GM12878 (cell line): Measurements from ENCODE around the gene KCNJ12. TPM values are rescaled to one million over a fixed set of nuclear protein-coding genes. Genes with fewer than 3 reads are reported as not detected.
"Not testable (repeated sequence)": the region's sequence is repeated elsewhere in the genome, so short reads cannot be mapped to it uniquely, and the experiment has no call there.

Experiments used
- ATAC-seq: fragments of 200-7000 bp; cut with Tn5 transposase; 3 replicates; pipeline ENCODE4 v1.9.1; 2020; ENCODE audit warnings: mild to moderate bottlenecking, moderate library complexity
- BruUV-seq: library from RNA; stranded (reverse); fragments of 400-500 nt; replicated peaks from 2 replicates; lab custom pipeline; 2021; lab: Mats Ljungman, UMichigan
- CTCF ChIA-PET: fragments of 300-600 bp; sonication (Branson Sonifier 250); formaldehyde crosslinking; extraction: SDS; loops from one replicate; lab custom pipeline; 2021; ENCODE audit warnings: inconsistent platforms; lab: Yijun Ruan, JAX
- POLR2A ChIA-PET: fragments of 350-600 bp; formaldehyde crosslinking; extraction: SDS; loops from one replicate; lab custom pipeline; 2021; ENCODE audit warnings: inconsistent platforms; lab: Charles Lee
- RAD21 ChIA-PET: fragments of 300-600 bp; sonication (Branson Sonifier 250); formaldehyde crosslinking; loops from one replicate; lab custom pipeline; 2023; ENCODE audit warnings: antibody characterized with exemption; ENCODE audit not compliant: unreplicated experiment; lab: Charles Lee
- SMC1A ChIA-PET: fragments of 300-600 bp; sonication (Branson Sonifier 250); formaldehyde crosslinking; loops from one replicate; lab custom pipeline; 2023; ENCODE audit not compliant: unreplicated experiment, uncharacterized antibody; lab: Charles Lee
- DNase-seq: peaks from one replicate; pipeline ENCODE4 v3.0.0-alpha.2; 2011; ENCODE audit warnings: low read depth, low spot score
- FAIRE-seq: peaks from 3 replicates; lab custom pipeline; 2011; peaks lifted over from hg19 to GRCh38; lab: Jason Lieb, UNC
- H2AFZ ChIP-seq: 2 replicates; pipeline ENCODE4 v1.6.0; 2011; ENCODE audit warnings: low read depth, low read length, control low read depth; ENCODE audit not compliant: control insufficient read depth
- H3K27ac ChIP-seq: 2 replicates; pipeline ENCODE4 v1.5.1; 2011; ENCODE audit warnings: control low read depth; ENCODE audit not compliant: control insufficient read depth, insufficient read depth
- H3K27me3 ChIP-seq, 2 experiments: replicated peaks in 1 of 2; 2 replicates each; pipeline versions ENCODE4 v1.6.0 to v1.6.1; 2011; ENCODE audit warnings: low read length in 1 of 2; ENCODE audit not compliant: control insufficient read depth in 2 of 2, insufficient read depth in 2 of 2
- H3K36me3 ChIP-seq, 2 experiments: 2 replicates each; pipeline ENCODE4 v1.5.1; 2011; ENCODE audit warnings: low read length in 1 of 2; ENCODE audit not compliant: control insufficient read depth in 2 of 2, insufficient read depth in 2 of 2
- H3K4me1 ChIP-seq: 2 replicates; pipeline ENCODE4 v1.6.1; 2011; ENCODE audit warnings: mild to moderate bottlenecking, low read length, moderate library complexity, mixed read lengths; ENCODE audit not compliant: control insufficient read depth, insufficient read depth
- H3K4me2 ChIP-seq: 2 replicates; pipeline ENCODE4 v1.6.0; 2011; ENCODE audit warnings: control low read depth; ENCODE audit not compliant: control insufficient read depth, insufficient read depth
- H3K4me3 ChIP-seq: fragments of 200-600 bp; sonication (generic); 2 replicates; pipeline ENCODE4 v1.5.1; 2016
- H3K79me2 ChIP-seq: 2 replicates; pipeline ENCODE4 v1.6.0; 2011; ENCODE audit warnings: low read length; ENCODE audit not compliant: control insufficient read depth, insufficient read depth
- H3K9ac ChIP-seq: 2 replicates; pipeline ENCODE4 v1.8.0; 2011; ENCODE audit warnings: low read length, control low read depth, mixed read lengths; ENCODE audit not compliant: control insufficient read depth, insufficient read depth
- H3K9me3 ChIP-seq: replicated peaks from 3 replicates; pipeline ENCODE4 v1.5.1; 2011; ENCODE audit warnings: mild to moderate bottlenecking, low read length; ENCODE audit not compliant: control insufficient read depth, insufficient read depth
- H4K20me1 ChIP-seq: 2 replicates; pipeline ENCODE4 v1.6.0; 2011; ENCODE audit not compliant: control insufficient read depth, insufficient read depth
- WGBS: methylation state at CpG from one replicate; pipeline ENCODE4 v1.1.6; 2016; ENCODE audit warnings: low lambda C conversion rate; ENCODE audit not compliant: insufficient replicate concordance, insufficient coverage; ENCODE audit errors: missing lambda C conversion rate; 5-methylcytosine and 5-hydroxymethylcytosine counted together
- in situ Hi-C: fragments of 300-500 bp; cut with MboI; formaldehyde crosslinking; loops from 9 replicates; pipeline ENCODE4 v1.14.3; 2018; ENCODE audit warnings: mixed read lengths
- intact Hi-C: fragments of 100-400 bp; cut with micrococcal nuclease; formaldehyde crosslinking; loops from one replicate; pipeline ENCODE4 v1.14.2; 2022; ENCODE audit not compliant: unreplicated experiment
- polyA plus RNA-seq, 11 experiments: library from polyadenylated mRNA; depleted of rRNA in 4 of 11; unstranded in 6 of 11; stranded (reverse) in 5 of 11; fragments of >200 nt; fragmentation: Nextera tagmentation in 4 of 11; fragmentation: Illumina TruSeq in 1 of 11; extraction: Ambion mirVana in 4 of 11; extraction: Trizol in 1 of 11; gene quantifications; 1 replicate in 1 of 11; 2 replicates in 10 of 11; pipeline versions ENCODE4 v1.2.1 to v1.2.3, GENCODE V29; 2011 to 2016; ENCODE audit warnings: inconsistent platforms in 2 of 11, missing spikeins in 2 of 11, low read depth in 1 of 11
- total RNA-seq, 4 experiments: library from RNA; depleted of rRNA in 3 of 4; stranded (reverse); fragments of >200 nt in 3 of 4; fragmentation: Illumina TruSeq in 1 of 4; extraction: Trizol in 1 of 4; gene quantifications; 2 replicates each; pipeline versions ENCODE4 v1.2.1 to v1.2.3, GENCODE V29; 2013 to 2021

Gene KCNJ12
- total and polyA plus RNA-seq, 10 of the 15 experiments (the other 5 are each of a cell fraction or from before 2014, with no cell fraction given): 0.04 to 0.21 (median 0.09) TPM; not detected in 3

- BruUV-seq, H3K36me3 ChIP-seq, H3K9me3 ChIP-seq, CTCF ChIA-PET, in situ Hi-C loops, H3K27me3 ChIP-seq, H2AFZ ChIP-seq, intact Hi-C loops, FAIRE-seq, H3K27ac ChIP-seq, ATAC-seq, POLR2A ChIA-PET, H3K4me2 ChIP-seq, SMC1A ChIA-PET, H3K4me1 ChIP-seq, H3K79me2 ChIP-seq, H3K4me3 ChIP-seq, DNase-seq, RAD21 ChIA-PET, H3K9ac ChIP-seq, H4K20me1 ChIP-seq: not testable (repeated sequence)
- WGBS: 72% methylated on average over 44 of the region's 58 CpGs
These were observed 39.2 kb downstream of the KCNJ12 start for GRCh38 chr17:21415166-21415990.

GRCh38 chr17:21416471-21416981 lies 40.4 kb downstream of the KCNJ12 start:
- FAIRE-seq, RAD21 ChIA-PET, H2AFZ ChIP-seq, ATAC-seq, H3K4me3 ChIP-seq, DNase-seq, SMC1A ChIA-PET, H3K27me3 ChIP-seq, H3K79me2 ChIP-seq, H3K9ac ChIP-seq, H3K4me2 ChIP-seq, intact Hi-C loops, H3K27ac ChIP-seq, H3K9me3 ChIP-seq, H3K4me1 ChIP-seq, BruUV-seq, CTCF ChIA-PET, POLR2A ChIA-PET, in situ Hi-C loops, H3K36me3 ChIP-seq, H4K20me1 ChIP-seq: not testable (repeated sequence)
- 40% methylated on average over 30 of the region's 30 CpGs for WGBS

GRCh38 chr17:21417349-21417748 lies 41.2 kb downstream of the KCNJ12 start:
- intact Hi-C loops, BruUV-seq, H4K20me1 ChIP-seq, H3K4me3 ChIP-seq, H3K9ac ChIP-seq, FAIRE-seq, DNase-seq, RAD21 ChIA-PET, H3K4me2 ChIP-seq, POLR2A ChIA-PET, H3K27me3 ChIP-seq, in situ Hi-C loops, H3K79me2 ChIP-seq, H3K9me3 ChIP-seq, SMC1A ChIA-PET, H3K27ac ChIP-seq, H3K4me1 ChIP-seq, CTCF ChIA-PET, ATAC-seq, H2AFZ ChIP-seq, H3K36me3 ChIP-seq: not testable (repeated sequence)
- WGBS: 19% methylated on average over 10 of the region's 10 CpGs
